NCI-H82 (cell line): ENCODE results near the gene NFASC.
A peak's percentile ranks its signal among the peaks of the same experiment; 100 is the strongest.

Experiments used
- DNase-seq: peaks from one replicate; lab custom pipeline; 2025; lab: John Stamatoyannopoulos, UW

Gene NFASC

DNA sequence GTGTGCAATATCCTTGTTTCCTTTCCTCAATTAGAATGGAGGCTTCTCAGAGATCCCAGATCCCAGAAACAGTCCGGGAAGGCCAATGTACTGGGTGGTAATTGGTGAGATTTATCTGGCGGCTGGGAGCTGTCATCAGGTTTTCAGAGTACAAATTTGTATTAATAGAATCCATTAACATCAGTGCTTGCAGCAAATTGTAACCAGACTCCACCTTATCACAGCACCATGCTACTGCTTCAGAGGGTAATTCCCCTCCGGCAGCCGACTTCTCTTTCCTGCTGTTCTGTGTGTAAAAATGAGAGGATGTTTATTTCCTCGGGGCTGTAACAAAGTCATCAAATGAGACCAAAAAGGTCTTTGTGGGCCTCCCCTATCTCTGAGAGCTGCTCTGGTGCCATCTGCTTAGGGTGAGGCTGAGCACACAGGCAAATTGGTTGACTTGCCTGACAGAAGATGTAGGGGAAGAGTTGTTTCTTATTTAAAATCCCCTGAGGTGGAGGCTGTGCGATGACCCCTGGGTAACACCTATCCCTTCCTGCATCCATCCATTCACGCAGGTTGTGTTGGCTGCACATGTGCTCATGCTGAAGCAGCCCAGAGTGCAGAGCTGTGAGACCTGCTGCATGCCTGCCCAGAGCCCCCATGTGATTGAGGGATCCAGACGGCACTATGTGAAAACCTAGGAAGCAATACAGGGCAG is 19.2 kb downstream of the NFASC start:
- no peak for DNase-seq

DNA sequence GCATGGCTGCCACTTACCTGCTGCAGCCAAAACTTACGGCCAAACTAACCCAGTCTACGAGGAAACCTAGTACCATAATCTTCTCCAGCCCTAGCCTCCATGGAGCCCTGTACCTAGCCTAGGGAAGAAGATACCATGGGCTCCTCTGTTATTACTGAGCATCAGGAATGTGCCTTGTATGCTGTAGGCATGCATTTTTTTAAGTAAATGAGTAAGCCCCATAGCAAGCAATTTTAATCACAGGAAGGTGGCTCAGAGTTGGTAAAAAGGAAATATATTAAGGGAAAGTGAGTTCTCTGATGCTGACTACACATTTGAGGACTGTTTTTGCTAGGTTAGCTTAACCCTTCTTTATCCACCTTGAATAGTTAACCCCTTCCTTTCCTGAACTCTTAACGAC is 21.2 kb downstream of the NFASC start:
- no peak for DNase-seq

DNA sequence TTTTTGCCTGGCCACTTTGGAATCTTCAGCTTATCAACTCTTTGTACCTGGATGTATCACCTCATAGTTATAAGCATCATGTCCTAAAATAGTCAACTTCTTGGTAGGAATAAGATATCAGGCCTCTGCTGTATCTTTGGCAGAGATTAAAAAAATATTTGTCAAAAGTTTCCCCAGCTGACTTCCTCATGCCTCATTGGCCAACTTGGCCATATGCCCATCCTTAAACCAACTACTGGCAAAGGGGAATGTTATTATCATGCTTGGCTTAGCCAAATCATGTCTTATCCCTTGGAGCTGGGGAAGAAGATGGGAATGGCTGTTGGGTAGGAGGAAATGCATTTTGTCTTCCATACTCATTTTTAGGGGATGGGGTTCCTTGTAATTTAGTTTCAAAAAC is 23.4 kb downstream of the NFASC start:
- DNase-seq = no peak

DNA sequence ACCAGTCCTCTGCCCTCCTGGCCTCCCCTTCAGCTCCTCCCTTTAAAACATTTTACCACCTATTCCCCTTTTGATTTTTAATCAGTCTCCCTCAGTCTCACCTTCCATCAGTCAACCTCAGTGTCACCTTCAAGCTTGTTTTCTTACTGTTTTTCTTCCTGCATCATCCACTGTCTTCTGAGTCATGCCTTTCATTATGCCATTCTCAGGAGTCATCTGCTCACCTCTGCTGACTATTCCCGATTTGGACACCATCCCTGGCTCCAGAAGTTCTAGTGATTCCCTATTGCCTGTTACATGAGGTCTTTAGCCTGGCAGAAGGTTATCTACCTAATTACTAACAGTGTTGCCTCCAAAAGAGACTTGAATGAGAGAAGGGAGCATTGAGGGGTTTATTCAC is 23.9 kb downstream of the NFASC start:
- no peak for DNase-seq

GRCh38 chr1:204896023-204896422 is 25.4 kb downstream of the NFASC start:
- no peak for DNase-seq

GRCh38 chr1:204896787-204897469 is 26.3 kb downstream of the NFASC start:
- DNase-seq = no peak

DNA sequence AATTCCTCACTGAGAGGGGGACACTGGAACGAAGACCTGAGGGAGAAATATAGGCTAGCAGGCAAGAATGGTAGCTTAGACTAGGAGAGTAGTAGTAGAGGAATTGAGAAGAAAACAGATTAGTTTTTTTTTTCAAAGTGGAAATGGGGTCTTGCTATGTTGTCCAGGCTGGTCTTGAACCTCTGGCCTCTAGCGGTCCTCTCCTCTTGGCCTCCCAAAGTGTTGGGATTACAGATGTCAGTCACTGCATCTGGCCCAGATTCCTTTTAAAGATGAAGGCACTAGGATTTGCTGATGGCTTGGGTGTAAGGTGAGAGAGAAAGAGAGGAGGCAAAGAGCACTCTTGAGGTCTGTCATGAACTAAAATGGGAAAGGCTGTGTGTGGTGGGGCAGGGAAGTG is 30.1 kb downstream of the NFASC start:
- DNase-seq = no peak

DNA sequence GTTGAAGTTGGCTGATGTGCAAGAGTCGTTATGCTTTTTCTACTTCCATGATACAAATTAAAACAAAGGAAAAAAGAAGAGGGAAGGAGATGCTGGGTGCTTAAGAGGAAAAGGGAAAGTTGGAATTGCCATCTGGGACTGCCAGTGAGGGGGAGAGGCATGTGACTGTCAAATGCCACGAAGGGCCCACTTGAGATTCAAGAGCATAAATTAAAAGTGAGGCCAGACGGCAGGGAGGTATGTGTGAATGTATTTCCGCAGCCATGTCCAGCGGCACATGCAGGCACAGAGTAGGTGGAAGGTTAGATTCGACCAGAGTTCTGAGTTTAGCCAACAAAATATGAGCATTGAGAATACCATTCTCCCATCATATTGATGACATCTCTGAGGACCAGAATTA is 32.0 kb downstream of the NFASC start:
- DNase-seq = no peak

GRCh38 chr1:204904228-204904810 is 33.7 kb downstream of the NFASC start:
- DNase-seq = peak; percentile 43

- DNase-seq = no peak
These were observed 38.4 kb downstream of the NFASC start for GRCh38 chr1:204909109-204909508.

- no peak for DNase-seq
These were observed 45.3 kb downstream of the NFASC start for GRCh38 chr1:204915861-204916495.

DNA sequence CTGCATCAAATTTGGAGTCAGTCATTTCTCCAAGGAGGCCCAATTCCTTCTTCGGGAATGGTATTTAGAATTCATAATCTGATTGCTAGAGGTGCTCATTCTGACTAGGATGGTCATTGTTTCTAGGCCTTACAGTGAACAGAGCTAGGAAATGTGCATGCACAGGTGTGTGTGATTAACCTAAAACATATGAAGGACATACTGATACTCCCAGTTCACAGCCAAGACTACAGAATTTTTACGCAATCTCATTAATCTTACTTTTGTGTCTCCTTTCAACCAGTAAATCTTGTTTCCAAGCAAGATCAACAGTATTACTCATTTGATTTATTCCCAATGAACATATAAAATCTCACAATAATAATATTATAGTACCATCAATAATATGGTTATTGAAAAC is 47.1 kb downstream of the NFASC start:
- no peak for DNase-seq

DNA sequence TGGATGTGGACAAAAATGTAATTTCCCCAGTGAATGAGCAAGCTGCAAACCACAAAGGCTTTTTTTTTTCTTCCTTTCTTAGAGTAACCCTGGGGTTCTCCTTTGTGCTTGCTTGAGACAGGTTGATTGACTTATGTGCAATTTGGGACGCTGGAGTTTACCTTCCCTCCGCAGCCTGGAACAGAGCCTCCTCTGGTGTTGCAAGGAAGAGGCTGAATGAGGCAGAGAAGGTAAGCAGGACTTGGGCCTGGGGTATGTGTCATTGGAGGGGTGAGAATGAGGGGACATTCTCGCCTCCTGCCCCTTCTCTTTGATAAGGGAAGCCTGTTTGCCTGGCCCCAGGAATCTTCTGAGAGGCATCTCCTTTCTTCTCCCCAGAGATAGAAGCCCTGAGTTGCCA is 49.8 kb downstream of the NFASC start:
- peak; percentile 45 for DNase-seq

DNA sequence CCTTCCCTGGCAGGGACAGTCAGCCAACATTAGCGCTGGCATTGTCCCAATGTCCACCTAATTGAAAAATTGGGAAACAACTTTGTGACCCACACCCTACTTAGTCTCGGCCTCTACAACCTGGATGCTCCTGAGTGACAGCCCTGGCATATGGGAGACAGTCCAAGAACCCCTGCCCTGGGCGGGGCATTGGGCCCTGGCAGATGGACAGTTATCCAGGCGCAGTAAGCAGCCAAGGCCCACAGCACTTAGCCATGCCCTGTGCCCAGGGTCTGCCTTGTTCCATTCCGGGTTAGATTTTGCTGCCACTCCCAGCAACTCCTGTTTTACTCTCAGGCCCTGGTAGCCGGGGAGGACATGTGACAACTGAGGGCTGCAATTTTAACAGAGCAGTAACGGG is 50.3 kb downstream of the NFASC start:
- peak; percentile 51 for DNase-seq

- no peak for DNase-seq
These were observed 51.3 kb downstream of the NFASC start for GRCh38 chr1:204921855-204922516.

GRCh38 chr1:204923201-204923600 is 52.5 kb downstream of the NFASC start:
- peak; percentile 95 for DNase-seq

GRCh38 chr1:204923626-204924012 is 53.0 kb downstream of the NFASC start:
- no peak for DNase-seq

DNA sequence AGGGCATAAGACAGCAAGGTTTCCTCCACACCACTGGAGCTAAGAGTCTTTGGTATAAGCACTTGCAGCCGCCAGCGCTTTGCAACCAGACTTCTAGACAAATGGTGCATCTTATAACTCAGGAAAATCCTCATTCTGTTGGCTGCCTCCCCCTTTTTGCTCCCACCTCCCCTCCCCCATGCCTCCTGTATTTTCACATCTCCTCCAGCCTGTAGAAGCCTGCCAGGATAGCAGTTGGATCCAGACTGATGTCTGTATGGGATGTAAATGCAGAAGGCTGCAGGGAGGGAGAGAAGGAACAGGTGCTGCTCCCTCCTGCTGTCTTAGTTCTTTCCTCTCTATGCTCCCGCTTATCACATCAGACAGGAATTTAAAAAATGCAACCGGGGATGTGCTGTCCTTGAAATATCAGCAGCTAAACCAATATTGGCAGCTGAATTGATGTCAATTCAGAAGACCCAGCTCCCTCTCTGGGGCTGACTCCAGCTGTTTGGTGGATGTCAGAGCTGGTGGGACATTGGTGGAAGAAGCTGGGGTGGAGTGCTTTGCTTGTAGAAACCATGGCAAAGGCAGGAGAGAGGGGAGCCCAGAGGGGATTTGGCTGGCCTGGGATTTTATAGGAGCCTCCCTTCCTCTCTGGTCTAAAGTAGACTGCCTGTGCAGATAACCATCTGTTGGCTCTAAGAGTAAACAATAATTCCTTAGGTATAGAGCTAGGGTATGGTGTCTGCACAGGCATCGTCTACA is 53.5 kb downstream of the NFASC start:
- DNase-seq = peak; percentile 88

- no peak for DNase-seq
These were observed 55.0 kb downstream of the NFASC start for GRCh38 chr1:204925701-204926100.

DNA sequence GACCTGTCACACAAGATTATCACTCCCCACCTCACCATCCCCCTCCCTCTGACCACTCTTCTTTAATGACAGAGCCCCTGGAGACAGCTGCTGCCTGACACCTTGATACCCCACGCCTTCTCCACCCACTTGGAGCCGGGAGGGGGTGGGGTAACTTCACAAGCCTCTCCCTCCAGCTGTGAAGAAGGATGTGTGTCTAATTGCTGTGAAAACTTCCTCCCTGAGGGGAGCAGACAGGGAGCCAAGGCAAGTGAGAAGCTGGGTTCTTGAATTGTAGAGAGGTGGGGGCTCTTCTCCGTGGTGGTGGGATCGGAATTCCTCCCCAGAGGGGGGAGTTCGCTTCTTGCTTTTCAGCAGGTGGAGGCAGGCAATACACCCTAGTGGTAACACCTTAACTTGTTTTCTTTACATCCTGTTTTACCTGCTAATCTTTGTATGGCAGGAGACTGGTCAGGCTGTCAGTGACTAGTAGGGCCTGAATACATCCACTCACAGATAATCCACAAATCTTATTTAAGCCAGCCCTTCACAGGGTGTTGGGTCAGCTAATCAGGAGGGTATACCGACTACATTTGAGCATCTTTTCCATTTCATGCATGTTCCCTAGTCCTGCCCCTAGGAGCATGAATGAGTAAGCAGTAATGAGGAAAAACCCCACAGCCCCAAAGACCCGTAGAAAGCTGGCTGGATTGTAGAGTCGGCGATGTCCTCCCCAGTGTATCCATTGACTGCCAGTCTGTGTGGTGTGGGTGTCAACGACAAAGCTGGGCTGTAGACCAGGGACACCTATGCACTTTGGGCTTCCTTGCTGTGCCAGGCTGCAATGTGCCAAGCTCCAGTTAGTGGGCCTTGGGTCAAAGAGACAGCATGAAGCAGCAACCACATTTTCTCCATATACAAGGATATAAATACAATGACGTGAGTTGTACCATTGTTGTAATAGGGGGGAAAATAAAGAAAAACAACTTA is 57.3 kb downstream of the NFASC start:
- peak; percentile 91 for DNase-seq
